H9 (cell line): Measurements from ENCODE around the gene CC2D2B. TPM values are rescaled to one million over a fixed set of nuclear protein-coding genes. Genes with fewer than 3 reads are reported as not detected.

ENCODE experiments used
- DNase-seq: peaks from one replicate; pipeline ENCODE4 v3.0.0-alpha.2; 2017
- H2AFZ ChIP-seq: one replicate; pipeline ENCODE4 v1.6.1; 2013; ENCODE audit warnings: mild to moderate bottlenecking, low read length, control low read depth, moderate library complexity
- H2AK5ac ChIP-seq: 2 replicates; pipeline ENCODE4 v1.6.1; 2013; ENCODE audit warnings: low read length, control low read depth, mixed read lengths; ENCODE audit not compliant: insufficient read length
- H2BK120ac ChIP-seq: one replicate; pipeline ENCODE4 v1.6.1; 2013; ENCODE audit warnings: low read depth, mild to moderate bottlenecking, low read length, control low read depth, inconsistent platforms; ENCODE audit not compliant: poor library complexity, severe bottlenecking
- H2BK12ac ChIP-seq: 2 replicates; pipeline ENCODE4 v1.6.1; 2013; ENCODE audit warnings: low read length, control low read depth, mixed read lengths, low read depth; ENCODE audit not compliant: insufficient read length
- H2BK15ac ChIP-seq: 2 replicates; pipeline ENCODE4 v1.6.1; 2013; ENCODE audit warnings: low read depth, low read length, control low read depth
- H2BK20ac ChIP-seq: one replicate; pipeline ENCODE4 v1.6.1; 2013; ENCODE audit warnings: low read depth, mild to moderate bottlenecking, low read length, control low read depth, inconsistent platforms; ENCODE audit not compliant: poor library complexity, severe bottlenecking
- H2BK5ac ChIP-seq: 2 replicates; pipeline ENCODE4 v1.6.1; 2013; ENCODE audit warnings: low read length, control low read depth, mixed read lengths; ENCODE audit not compliant: insufficient read length
- H3K14ac ChIP-seq: 2 replicates; pipeline ENCODE4 v1.6.1; 2013; ENCODE audit warnings: low read length, control low read depth; ENCODE audit not compliant: insufficient read depth
- H3K18ac ChIP-seq: 2 replicates; pipeline ENCODE4 v1.6.1; 2013; ENCODE audit warnings: low read depth, mild to moderate bottlenecking, mixed read lengths, low read length, control low read depth; ENCODE audit not compliant: insufficient read length
- H3K23ac ChIP-seq: 2 replicates; pipeline ENCODE4 v1.6.1; 2013; ENCODE audit warnings: low read length, control low read depth, mixed read lengths, low read depth; ENCODE audit not compliant: insufficient read length
- H3K23me2 ChIP-seq: 2 replicates; pipeline ENCODE4 v1.6.1; 2013; ENCODE audit warnings: low read depth, mild to moderate bottlenecking, mixed read lengths, low read length, control low read depth; ENCODE audit not compliant: insufficient read length, poor library complexity, severe bottlenecking
- H3K27ac ChIP-seq: 2 replicates; pipeline ENCODE4 v1.5.1; 2013; ENCODE audit warnings: low read length, control low read depth, mixed read lengths, low read depth; ENCODE audit not compliant: insufficient read length
- H3K27me3 ChIP-seq: 2 replicates; pipeline ENCODE4 v1.6.1; 2013; ENCODE audit warnings: low read length, control low read depth, inconsistent platforms; ENCODE audit not compliant: insufficient read depth
- H3K4ac ChIP-seq: 2 replicates; pipeline ENCODE4 v1.6.1; 2013; ENCODE audit warnings: low read depth, mild to moderate bottlenecking, control low read depth, inconsistent platforms, low read length, moderate library complexity
- H3K4me1 ChIP-seq: 2 replicates; pipeline ENCODE4 v1.6.1; 2013; ENCODE audit warnings: low read length, control low read depth, inconsistent platforms; ENCODE audit not compliant: insufficient read depth
- H3K4me2 ChIP-seq: 2 replicates; pipeline ENCODE4 v1.6.1; 2013; ENCODE audit warnings: low read length, control low read depth, mixed read lengths; ENCODE audit not compliant: insufficient read length, insufficient read depth
- H3K56ac ChIP-seq: 2 replicates; pipeline ENCODE4 v1.6.1; 2013; ENCODE audit warnings: low read depth, mild to moderate bottlenecking, mixed read lengths, low read length, control low read depth; ENCODE audit not compliant: insufficient read length
- H3K79me1 ChIP-seq: 2 replicates; pipeline ENCODE4 v1.6.1; 2013; ENCODE audit warnings: low read depth, mild to moderate bottlenecking, moderate library complexity, low read length, control low read depth, inconsistent platforms; ENCODE audit not compliant: insufficient read depth, poor library complexity, severe bottlenecking
- H3K79me2 ChIP-seq: 2 replicates; pipeline ENCODE4 v1.6.1; 2013; ENCODE audit warnings: low read length, control low read depth, inconsistent platforms; ENCODE audit not compliant: insufficient read depth
- H3K9ac ChIP-seq: 2 replicates; pipeline ENCODE4 v1.6.1; 2013; ENCODE audit warnings: low read length, control low read depth, mixed read lengths; ENCODE audit not compliant: insufficient read length; ENCODE audit errors: extremely low read depth
- H3K9me3 ChIP-seq: one replicate; pipeline ENCODE4 v1.6.1; 2013; ENCODE audit warnings: low read depth, low read length, inconsistent platforms; ENCODE audit not compliant: control insufficient read depth
- H3T11ph ChIP-seq: one replicate; pipeline ENCODE4 v1.6.1; 2013; ENCODE audit warnings: mild to moderate bottlenecking, low read length, control low read depth, inconsistent platforms
- H4K20me1 ChIP-seq: one replicate; pipeline ENCODE4 v1.6.1; 2013; ENCODE audit not compliant: control insufficient read depth, insufficient read length, insufficient read depth
- H4K5ac ChIP-seq: 2 replicates; pipeline ENCODE4 v1.6.1; 2013; ENCODE audit warnings: low read depth, mild to moderate bottlenecking, mixed read lengths, low read length, control low read depth; ENCODE audit not compliant: insufficient read length
- H4K8ac ChIP-seq: replicated peaks from 2 replicates; pipeline ENCODE4 v1.6.1; 2013; ENCODE audit warnings: low read length, control low read depth, mixed read lengths, low read depth; ENCODE audit not compliant: insufficient read length
- H4K91ac ChIP-seq: 2 replicates; pipeline ENCODE4 v1.6.1; 2013; ENCODE audit warnings: low read depth, mild to moderate bottlenecking, moderate library complexity, mixed read lengths, low read length, control low read depth; ENCODE audit not compliant: insufficient read length
- H3K27ac Mint-ChIP-seq, 3 experiments: 2 replicates in 2 of 3; 3 replicates in 1 of 3; pipeline ENCODE4 v1.8.0; 2020 to 2021; ENCODE audit warnings: mixed read lengths in 3 of 3, mild to moderate bottlenecking in 1 of 3, moderate library complexity in 1 of 3
- H3K27me3 Mint-ChIP-seq: 2 replicates; pipeline ENCODE4 v1.8.0; 2021; ENCODE audit warnings: low read depth, mild to moderate bottlenecking, moderate library complexity, mixed read lengths
- H3K36me3 Mint-ChIP-seq, 3 experiments: 2 replicates in 2 of 3; 3 replicates in 1 of 3; pipeline ENCODE4 v1.8.0; 2020 to 2021; ENCODE audit warnings: low read depth in 3 of 3, mixed read lengths in 3 of 3; ENCODE audit not compliant: insufficient read depth in 1 of 3
- H3K4me1 Mint-ChIP-seq, 2 experiments: 2 replicates each; pipeline ENCODE4 v1.8.0; 2020; ENCODE audit warnings: mixed read lengths in 2 of 2
- H3K4me3 Mint-ChIP-seq, 2 experiments: 2 replicates in 1 of 2; 3 replicates in 1 of 2; pipeline ENCODE4 v1.8.0; 2020 to 2021; ENCODE audit warnings: mild to moderate bottlenecking in 2 of 2, mixed read lengths in 2 of 2, moderate library complexity in 1 of 2
- H3K9me3 Mint-ChIP-seq, 2 experiments: 2 replicates in 1 of 2; 3 replicates in 1 of 2; pipeline ENCODE4 v1.8.0; 2020; ENCODE audit warnings: mild to moderate bottlenecking in 2 of 2, mixed read lengths in 2 of 2, moderate library complexity in 1 of 2
- WGBS: extraction: QIAGEN DNeasy Blood & Tissue Kit; methylation state at CpG from one replicate; pipeline ENCODE4 v1.1.7; 2013; ENCODE audit warnings: missing lambda C conversion rate, low lambda C conversion rate, mixed read lengths; ENCODE audit not compliant: insufficient read length; ENCODE audit errors: extremely low coverage; 5-methylcytosine and 5-hydroxymethylcytosine counted together
- total RNA-seq: library from RNA; stranded (reverse); gene quantifications from 2 replicates; pipeline ENCODE4 v1.2.1, GENCODE V29; 2021
- TF ChIP-seq, protein P1 (sequence below): fragments of 200-600 bp; sonication (generic); conservative IDR thresholded peaks from 3 replicates; pipeline ENCODE4 v1.8.0; 2021; ENCODE audit warnings: antibody characterized with exemption, mild to moderate bottlenecking

CC2D2B gene
- total RNA-seq, 1 experiment from 2014 or later: 0.72 TPM

DNA sequence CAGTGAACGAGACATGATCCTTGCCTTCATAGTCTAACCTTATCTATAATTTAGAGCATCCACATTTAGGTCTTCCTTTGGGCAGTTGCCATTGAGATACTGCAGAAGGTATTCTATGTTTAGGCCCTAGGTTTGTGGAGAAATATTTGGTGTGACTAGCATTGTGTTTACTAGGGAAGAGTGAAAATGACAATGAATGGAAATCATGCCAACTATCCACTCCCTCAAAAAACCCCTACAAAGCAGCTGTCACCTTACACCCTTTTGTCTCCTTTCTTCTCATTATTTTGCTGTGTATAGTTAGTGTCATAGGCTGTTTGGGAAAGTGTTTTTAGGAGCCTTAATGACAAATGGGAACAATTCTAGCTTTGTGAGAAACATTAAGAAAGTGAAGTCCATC is 138.8 kb downstream of the CC2D2B start:
- H2BK5ac ChIP-seq: no peak overlapping the region
- H3K9me3 ChIP-seq: no peaks in the 10 kb centered on the region
- H3K4me3 Mint-ChIP-seq: no peak overlapping the region
- H3K9ac ChIP-seq: no peak overlapping the region
- H3K4me1 Mint-ChIP-seq: peaks cover 21 to 27% of the 10 kb centered on the region in 2 experiments
- H2BK120ac ChIP-seq: no peak overlapping the region
- H3K27me3 ChIP-seq: no peaks in the 10 kb centered on the region; the same call in 1 of the 2 replicates
- H3K23ac ChIP-seq: no peak overlapping the region
- no peak overlapping the region for H3K14ac ChIP-seq
- peaks cover 38 to 48% (median 44%) of the 10 kb centered on the region in 3 experiments for H3K36me3 Mint-ChIP-seq
- no peak overlapping the region for H2AK5ac ChIP-seq
- peaks cover 4% of the 10 kb centered on the region for H3K23me2 ChIP-seq
- DNase-seq: no peak
- H3K79me1 ChIP-seq: no peaks in the 10 kb centered on the region
- TF ChIP-seq, protein P1, sequence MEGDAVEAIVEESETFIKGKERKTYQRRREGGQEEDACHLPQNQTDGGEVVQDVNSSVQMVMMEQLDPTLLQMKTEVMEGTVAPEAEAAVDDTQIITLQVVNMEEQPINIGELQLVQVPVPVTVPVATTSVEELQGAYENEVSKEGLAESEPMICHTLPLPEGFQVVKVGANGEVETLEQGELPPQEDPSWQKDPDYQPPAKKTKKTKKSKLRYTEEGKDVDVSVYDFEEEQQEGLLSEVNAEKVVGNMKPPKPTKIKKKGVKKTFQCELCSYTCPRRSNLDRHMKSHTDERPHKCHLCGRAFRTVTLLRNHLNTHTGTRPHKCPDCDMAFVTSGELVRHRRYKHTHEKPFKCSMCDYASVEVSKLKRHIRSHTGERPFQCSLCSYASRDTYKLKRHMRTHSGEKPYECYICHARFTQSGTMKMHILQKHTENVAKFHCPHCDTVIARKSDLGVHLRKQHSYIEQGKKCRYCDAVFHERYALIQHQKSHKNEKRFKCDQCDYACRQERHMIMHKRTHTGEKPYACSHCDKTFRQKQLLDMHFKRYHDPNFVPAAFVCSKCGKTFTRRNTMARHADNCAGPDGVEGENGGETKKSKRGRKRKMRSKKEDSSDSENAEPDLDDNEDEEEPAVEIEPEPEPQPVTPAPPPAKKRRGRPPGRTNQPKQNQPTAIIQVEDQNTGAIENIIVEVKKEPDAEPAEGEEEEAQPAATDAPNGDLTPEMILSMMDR: no peak
- WGBS: no CpG with 5 or more reads among the region's 1 CpG
- H2BK15ac ChIP-seq: no peak overlapping the region
- H3K4me1 ChIP-seq: no peaks in the 10 kb centered on the region
- H4K91ac ChIP-seq: no peak overlapping the region
- H4K8ac ChIP-seq: no peak overlapping the region
- H3T11ph ChIP-seq: no peak overlapping the region
- H3K4me2 ChIP-seq: no peak overlapping the region
- H3K18ac ChIP-seq: no peak overlapping the region
- no peak overlapping the region for H3K4ac ChIP-seq
- no peak overlapping the region for H3K56ac ChIP-seq
- H4K5ac ChIP-seq: no peak overlapping the region
- no peak overlapping the region for H3K27ac Mint-ChIP-seq
- no peak overlapping the region for H2BK20ac ChIP-seq
- no peak overlapping the region for H2BK12ac ChIP-seq
- H4K20me1 ChIP-seq: no peaks in the 10 kb centered on the region
- peaks cover 0 to 4% of the 10 kb centered on the region in 2 experiments; a peak in 2 of 5 replicates for H3K9me3 Mint-ChIP-seq
- H2AFZ ChIP-seq: no peak overlapping the region
- H3K27me3 Mint-ChIP-seq: peaks cover 12% of the 10 kb centered on the region
- peaks cover 28% of the 10 kb centered on the region; the same call in 1 of the 2 replicates for H3K79me2 ChIP-seq
- no peak overlapping the region for H3K27ac ChIP-seq
